SK-N-MC (cell line): Measurements from ENCODE around the gene RFFL.

Experiments
- EZH2 ChIP-seq: fragments of 200-600 bp; sonication (generic); IDR thresholded peaks from one replicate; pipeline ENCODE4 v1.6.1; 2017; ENCODE audit warnings: antibody characterized with exemption
- POLR2AphosphoS5 ChIP-seq: IDR thresholded peaks from 2 replicates; pipeline ENCODE4 v1.6.1; 2012; ENCODE audit warnings: mild to moderate bottlenecking, low read depth, low read length, borderline replicate concordance

- TF ChIP-seq POLR2AphosphoS5 (no peak), EZH2 (no peak)
These were observed 66.1 kb downstream of the RFFL start for GRCh38 chr17:34997355-34997862.
